HG03342 (cell line): ENCODE data around the gene P3H4.
A peak's percentile ranks its signal among the peaks of the same experiment; 100 is the strongest.
"Not testable (repeated sequence)": the region's sequence is repeated elsewhere in the genome, so short reads cannot be mapped to it uniquely, and the experiment has no call there.

ENCODE experiments used
- ATAC-seq: cut with Tn5 transposase; IDR thresholded peaks from one replicate; pipeline ENCODE4 v1.9.1; 2021; ENCODE audit warnings: mild to moderate bottlenecking, moderate library complexity; ENCODE audit not compliant: unreplicated experiment

Gene P3H4

GRCh38 chr17:41794540-41794975 is 17.2 kb downstream of the P3H4 start:
- no peak for ATAC-seq

DNA sequence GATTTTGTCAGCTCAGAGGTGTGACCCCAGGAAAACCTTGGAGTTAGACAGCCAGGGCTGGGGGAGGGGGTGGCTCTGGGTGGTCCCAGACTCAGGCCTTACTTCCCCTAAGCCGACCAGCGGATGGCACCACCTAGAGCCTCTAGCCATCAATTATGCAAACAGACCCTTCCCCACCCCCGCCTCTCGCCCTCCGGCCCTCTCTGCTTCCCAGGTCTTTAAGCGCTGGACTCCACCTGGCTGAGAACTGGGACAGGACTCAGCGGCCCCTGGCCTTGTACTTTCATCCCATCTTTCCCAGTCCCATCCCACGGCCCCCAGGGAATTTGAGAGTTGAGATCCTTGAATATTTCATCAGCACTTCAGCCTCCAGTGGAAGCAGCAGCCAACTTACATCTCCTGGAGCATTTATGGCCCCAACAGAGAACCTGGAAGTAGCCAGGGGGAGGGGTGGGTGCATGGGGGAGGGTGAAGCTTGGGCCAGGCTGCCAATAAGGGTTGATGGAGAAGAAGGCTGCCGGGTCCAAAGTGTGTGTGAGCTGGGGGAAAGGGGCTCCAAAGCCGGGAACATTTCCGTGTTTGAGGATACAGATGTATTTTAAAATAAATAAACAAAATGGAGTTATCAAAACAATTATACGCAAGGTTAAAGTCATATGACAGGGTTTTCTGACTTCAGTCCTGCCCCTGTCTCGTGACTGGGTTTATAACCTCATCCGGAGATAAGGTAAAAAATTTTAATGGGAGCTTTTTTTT is 17.8 kb downstream of the P3H4 start:
- no peak for ATAC-seq

- no peak for ATAC-seq
Observed at GRCh38 chr17:41792845-41793783, 18.6 kb downstream of the P3H4 start.

- no peak for ATAC-seq
Observed at GRCh38 chr17:41787021-41787418, 24.7 kb downstream of the P3H4 start.

DNA sequence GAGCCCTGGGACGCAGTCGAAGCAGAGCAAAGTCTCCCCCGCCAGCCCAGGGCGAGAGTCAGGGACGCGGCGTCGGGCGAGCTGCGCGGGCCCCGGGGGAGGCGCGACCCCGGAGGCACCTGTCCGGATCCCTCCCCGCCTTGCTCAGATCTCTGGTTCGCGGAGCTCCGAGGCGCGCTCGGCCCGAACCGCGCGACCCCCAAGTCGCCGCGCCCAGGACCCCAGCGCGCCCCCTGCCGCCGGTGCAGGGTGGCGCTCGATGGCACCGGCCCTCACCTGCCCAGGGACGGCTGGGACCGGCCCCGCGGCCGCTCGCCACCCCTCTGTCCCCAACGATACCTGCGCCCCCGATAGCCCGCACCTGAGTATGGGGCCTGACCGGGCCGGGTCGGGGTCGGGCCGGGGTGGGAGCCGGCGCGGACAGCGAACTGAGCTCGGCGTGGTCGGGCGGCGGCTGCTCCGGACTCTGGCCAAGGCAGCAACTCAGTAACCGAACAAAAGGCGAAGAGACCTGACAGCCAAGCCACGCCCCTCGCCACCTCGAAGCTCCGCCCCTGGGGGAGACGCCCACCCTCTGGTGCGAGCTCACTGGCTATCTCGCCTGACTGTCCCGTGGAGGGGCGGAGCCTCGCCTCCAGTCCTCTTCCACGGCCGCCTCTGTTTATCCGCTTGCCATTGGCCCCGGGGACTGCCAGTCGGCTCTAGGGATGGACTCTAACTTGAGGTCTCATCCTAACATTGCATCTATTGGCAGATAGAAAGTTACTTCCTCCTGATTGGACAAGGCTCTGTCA is 25.3 kb downstream of the P3H4 start, which contains the start of gene JUP:
JUP (minus strand) TSS at position 485 of the 794 bp plus-strand sequence. CDS start 14,857 bp downstream, outside the sequence.
- ATAC-seq, result peak; percentile 85

DNA sequence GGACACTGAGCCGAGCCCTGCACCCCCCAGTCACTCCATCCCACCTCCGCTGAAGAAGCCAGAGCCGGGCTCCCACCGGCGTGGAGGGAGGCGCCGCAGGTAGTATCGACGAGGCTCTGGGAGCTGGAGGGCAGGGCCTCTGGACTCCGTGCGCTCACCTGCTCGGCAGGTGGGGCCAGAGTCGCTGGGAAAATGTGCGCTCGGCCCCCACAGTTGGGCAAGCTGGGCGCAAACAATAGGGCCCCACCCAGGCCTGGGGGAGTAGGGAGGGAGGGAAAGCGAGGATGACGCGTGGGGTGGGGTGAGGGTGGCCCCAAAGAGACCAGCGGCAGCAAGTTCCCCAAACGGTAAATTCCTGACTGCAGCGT is 25.9 kb downstream of the P3H4 start:
- ATAC-seq, result no peak

GRCh38 chr17:41785091-41785858 is 26.5 kb downstream of the P3H4 start:
- no peak for ATAC-seq

DNA sequence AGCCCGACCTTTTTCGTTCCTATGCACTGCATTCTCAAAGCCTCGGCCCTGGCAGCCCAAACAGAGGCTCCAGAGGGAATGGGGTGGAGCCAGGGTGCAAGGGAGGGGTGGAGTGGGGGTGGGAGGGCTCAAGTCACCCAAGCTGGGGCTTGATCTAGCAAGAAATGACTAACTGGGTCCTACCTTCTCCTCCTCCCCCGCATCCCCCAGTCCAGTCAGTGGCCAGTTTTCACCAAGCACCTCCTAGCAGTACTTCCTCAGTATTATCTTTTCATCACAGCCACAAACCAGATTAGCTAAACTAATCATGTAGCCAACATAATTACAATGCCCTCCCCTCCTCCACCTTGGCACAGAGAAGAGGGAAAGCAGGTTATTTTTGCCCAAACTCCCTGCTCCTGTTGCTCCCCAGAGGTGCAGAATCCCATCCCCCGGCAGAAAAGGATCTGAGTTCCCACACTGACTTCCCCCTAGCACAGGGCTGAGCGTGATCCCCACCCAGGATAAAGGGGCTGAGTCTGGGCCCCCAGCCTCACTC is 27.5 kb downstream of the P3H4 start:
- ATAC-seq, result no peak

DNA sequence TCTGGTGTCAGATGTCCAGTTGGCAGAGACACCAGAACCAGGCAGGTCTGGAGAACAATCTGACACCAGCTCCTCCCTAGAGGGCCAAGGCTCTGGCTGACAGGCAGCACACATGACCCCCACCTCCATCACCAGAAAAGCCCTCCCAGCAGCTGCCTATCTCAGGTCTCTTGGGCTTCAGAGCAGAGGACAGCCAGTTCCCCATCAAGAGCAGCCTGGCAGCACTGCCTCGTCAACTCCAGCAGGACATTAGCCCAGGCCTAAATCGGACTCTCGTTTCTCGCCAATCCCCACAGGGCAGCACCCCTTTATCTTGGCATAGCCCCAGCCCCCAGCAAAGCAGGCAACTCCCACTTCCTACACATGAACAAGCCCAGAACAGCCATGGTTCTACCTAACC is 29.6 kb downstream of the P3H4 start:
- no peak for ATAC-seq

DNA sequence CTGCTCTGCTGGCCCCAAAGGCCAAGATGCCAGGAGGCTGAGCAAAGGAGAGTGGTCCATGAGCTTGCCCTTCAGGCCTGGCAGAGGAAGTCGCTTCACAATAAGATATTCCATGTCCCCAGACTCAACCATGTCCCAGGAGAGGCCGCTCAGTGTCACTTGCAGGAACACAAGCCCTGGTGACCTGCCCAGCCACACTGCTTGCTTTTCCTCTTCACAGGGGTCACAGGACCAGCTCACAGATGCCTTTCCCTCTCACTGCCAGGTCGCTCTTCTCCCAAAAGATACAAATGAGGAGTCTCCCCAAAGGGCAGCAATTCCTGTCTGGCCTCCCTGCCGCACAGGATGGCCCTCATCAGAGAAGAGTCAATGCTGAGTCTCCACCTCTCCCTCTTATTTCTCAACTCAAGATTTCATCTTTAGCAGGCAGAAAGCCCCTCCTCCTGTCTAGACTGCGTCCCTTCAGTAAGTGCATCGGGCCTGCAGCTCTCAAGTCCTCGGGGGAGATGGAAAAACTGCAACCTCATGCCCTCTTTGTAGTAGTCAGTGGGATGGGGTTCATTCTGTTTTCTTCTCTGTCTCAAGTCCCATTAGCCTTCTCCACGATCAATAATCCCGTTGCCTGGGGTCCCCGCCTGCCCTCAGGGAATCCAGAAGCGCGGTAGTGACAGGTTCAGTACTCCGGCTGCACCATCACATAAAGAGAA is 30.2 kb downstream of the P3H4 start:
- no peak for ATAC-seq

- ATAC-seq, result no peak
Observed at GRCh38 chr17:41779954-41780353, 31.8 kb downstream of the P3H4 start.

- ATAC-seq, result no peak
Observed at GRCh38 chr17:41777574-41778188, 34.1 kb downstream of the P3H4 start.

DNA sequence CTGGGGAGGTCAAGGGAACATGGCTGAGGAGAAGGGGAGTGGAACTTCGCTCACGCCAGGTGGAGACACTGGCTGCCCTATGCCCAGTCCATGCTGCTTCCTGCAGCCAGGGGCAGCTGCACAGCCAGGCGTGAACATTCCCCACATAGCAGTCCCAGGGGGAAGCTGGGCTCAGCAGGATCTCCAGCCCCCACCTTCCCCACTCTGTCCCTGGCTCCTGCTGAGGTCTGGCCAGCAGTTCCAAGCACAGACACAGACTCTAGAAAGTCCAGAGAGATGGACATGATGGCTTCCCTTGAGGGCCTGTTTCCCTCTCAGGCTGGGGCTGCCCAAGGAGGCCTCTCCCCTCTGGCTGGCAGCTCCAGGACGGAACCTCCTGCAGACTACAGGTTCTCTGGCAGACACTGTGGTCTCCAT is 34.6 kb downstream of the P3H4 start:
- ATAC-seq, result no peak

DNA sequence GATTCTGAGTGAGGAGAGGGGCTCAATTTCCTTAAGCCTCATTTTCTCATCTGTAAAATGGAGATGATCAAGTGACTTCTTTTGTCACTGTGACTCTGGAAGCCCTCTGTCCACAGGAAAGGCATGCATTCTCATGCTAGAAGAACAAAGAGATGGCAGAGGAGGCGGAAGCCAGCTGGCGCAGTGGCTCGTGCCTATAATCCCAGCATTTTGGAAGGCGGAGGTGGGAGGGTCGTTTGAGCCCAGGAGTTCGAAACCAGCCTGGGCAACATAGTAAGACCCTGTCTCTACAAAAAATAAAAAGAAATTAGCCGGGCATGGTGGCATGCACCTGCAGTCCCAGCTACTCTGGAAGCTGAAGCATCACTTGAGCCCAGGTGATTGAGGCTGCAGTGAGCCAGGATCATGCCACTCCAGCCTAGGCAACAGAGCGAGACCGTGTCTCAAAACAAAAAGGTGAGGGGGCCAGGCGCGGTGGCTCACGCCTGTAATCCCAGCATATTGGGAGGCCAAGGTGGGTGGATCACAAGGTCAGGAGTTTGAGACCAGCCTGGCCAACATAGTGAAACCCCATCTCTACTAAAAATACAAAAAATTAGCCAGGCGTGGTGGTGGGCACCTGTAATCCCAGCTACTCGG is 35.4 kb downstream of the P3H4 start:
- not testable (repeated sequence) for ATAC-seq

DNA sequence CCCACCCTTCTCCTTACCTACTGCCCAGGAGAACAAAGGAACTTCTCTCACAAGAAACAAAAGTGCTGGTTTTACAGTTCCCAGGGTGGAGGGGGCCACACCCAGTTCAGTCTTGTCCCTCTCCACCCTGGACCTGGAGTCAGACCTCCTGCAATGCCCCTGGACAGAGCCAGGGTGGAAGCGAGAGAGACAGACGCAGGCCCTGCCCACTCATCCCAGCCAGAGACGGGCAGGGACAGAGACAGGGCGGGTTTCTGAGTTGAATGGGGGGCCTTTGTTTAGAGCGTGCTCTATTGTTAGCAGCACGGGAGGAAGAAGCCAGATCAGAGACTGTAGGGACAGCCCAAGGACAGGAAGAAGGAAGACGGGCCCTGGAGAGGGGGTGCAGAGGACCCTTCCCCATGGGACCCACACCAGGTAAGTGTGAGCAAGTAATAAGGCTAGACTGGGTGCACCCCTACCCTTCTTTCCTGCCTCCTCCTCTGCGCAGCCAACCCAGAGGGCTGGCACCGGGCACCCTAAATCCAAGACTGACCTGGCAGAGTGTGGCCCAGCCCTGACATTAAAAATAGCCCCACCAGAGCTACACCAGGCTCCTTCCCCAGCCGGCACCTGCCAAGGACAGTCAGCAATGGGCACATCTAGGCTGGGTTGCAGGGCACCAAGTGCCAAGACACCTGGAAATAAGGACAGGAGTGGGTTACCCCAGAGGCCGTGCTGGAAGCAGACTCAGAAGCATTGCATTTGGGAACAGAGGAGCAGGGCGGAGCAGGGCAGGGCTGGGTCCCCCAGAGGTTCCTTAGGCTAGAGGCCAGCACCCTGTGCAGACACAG is 36.1 kb downstream of the P3H4 start:
- ATAC-seq, result no peak

DNA sequence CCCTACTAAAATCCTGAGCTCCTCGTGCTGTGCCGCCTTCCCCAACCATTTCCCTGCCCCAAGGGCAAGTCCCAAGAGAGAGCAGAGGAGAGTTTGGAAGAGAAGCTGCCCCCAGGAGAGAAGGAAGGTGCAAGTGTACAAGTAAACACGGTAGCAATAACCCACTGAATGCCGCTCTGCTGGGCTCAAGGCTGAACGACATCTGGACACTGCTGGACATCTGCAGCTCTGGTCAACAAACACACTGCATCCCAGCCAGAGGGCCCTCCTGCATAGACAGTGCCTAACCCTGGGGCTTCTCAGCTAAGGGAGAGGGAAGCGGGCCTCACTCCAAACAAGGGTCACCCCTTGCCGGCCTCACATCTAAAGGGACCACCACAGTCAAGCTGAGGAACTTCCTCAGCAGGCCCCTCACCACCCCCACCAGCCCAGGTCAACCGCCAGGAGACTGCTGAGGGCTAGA is 38.0 kb downstream of the P3H4 start:
- no peak for ATAC-seq

- no peak for ATAC-seq
Observed at GRCh38 chr17:41773190-41773588, 38.6 kb downstream of the P3H4 start.
